Measurements from ENCODE around the gene TNFRSF13B.
"Not testable (repeated sequence)": the region's sequence is repeated elsewhere in the genome, so short reads cannot be mapped to it uniquely, and the experiment has no call there.

Gene TNFRSF13B

DNA sequence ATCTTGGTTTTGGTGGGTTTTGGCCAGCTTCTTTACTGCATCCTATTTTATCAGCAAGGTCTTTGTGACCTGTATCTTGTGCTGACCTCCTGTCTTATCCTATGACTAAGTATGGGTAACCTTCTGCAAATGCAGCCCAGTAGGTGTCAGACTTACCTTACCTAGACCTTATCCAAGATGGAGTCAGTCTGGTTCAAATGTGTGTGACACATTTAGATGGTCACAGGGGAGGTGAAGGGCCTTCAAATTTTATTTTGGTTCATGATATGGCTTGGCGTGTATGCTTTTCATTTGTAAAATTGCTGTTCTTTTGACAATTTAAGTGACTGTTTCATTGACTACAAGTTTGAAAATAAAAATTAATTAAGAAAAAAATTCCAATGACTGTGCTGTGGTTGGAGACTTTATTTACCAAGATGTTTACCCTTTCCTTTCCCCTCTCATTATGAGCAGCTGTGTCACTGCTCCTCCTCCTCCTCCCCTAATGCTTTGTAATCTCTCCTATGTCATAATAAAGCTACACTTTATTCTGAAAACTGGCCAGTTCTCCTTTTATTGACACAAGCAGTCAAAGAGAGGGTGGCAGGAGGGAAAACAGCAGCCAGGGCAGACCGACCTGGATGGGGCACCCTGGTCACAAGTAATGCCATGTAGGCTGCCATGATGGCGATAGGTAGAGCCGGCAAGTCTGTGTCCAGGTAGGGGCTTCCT, 49.4 kb downstream of the TNFRSF13B start:
- H3K79me2 ChIP-seq (ENCODE audit: control insufficient read depth, insufficient read depth, low read length), result no peaks in the 10 kb centered on the region
- DNase-seq, result peak; percentile 47
- H3K4me2 ChIP-seq (ENCODE audit: low read length), result no peak overlapping the region
- no peak overlapping the region for H3K9ac ChIP-seq (ENCODE audit: low read length)
- WGBS (ENCODE audit: extremely low coverage, insufficient coverage, low lambda C conversion rate), result no CpG with 5 or more reads among the region's 4 CpGs
- no peaks in the 10 kb centered on the region for H3K27me3 ChIP-seq (ENCODE audit: insufficient read depth, low read length, poor library complexity)
- H3K23ac ChIP-seq (ENCODE audit: low read length), result no peak overlapping the region
- H3K4me1 ChIP-seq (ENCODE audit: control insufficient read depth, low read depth, low read length), result no peaks in the 10 kb centered on the region
- H3K4ac ChIP-seq (ENCODE audit: low read depth, low read length), result no peak overlapping the region
- H2BK120ac ChIP-seq (ENCODE audit: low read depth, low read length), result no peak overlapping the region
- H2BK15ac ChIP-seq (replicated peaks; ENCODE audit: low read depth), result no peak overlapping the region
- H3K79me1 ChIP-seq (ENCODE audit: low read length), result no peaks in the 10 kb centered on the region
- no peak overlapping the region for H3K56ac ChIP-seq (ENCODE audit: low read length)
- no peaks in the 10 kb centered on the region for H3K36me3 ChIP-seq (ENCODE audit: control insufficient read depth, insufficient read depth, low read length)
- no peak overlapping the region for H3K18ac ChIP-seq (ENCODE audit: low read length)
- H4K8ac ChIP-seq (ENCODE audit: low read depth, low read length), result no peak overlapping the region
- H3K27ac ChIP-seq (ENCODE audit: low read depth, low read length), result no peak overlapping the region
- H2AK5ac ChIP-seq (ENCODE audit: low read length), result no peak overlapping the region
- H4K5ac ChIP-seq (ENCODE audit: low read length), result no peak overlapping the region
- H2BK5ac ChIP-seq (ENCODE audit: low read length), result no peak overlapping the region
- H3K4me3 ChIP-seq (ENCODE audit: low read length), result no peak overlapping the region

DNA sequence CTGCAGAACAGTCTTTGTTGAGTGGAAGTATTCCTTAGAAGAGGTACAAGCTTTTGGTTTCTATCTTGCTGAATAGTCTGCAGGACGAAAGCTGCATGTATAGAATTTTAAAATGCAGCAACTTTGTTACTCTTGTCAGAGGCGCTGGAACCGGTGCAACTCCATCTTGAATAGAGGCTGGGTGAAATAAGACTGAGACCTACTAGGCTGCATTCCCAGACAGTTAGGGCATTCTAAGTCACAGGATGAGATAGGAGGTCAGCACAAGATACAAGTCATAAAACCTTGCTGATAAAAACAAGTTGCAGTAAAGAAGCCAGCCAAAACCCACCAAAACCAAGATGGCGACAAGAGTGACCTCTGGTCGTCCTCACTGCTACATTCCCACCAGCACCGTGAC, 50.5 kb downstream of the TNFRSF13B start:
- H4K8ac ChIP-seq (ENCODE audit: low read depth, low read length); H3K36me3 ChIP-seq (ENCODE audit: control insufficient read depth, insufficient read depth, low read length); H3K4me1 ChIP-seq (ENCODE audit: control insufficient read depth, low read depth, low read length); H3K79me2 ChIP-seq (ENCODE audit: control insufficient read depth, insufficient read depth, low read length); H2BK120ac ChIP-seq (ENCODE audit: low read depth, low read length); H3K79me1 ChIP-seq (ENCODE audit: low read length); H2BK5ac ChIP-seq (ENCODE audit: low read length); H3K56ac ChIP-seq (ENCODE audit: low read length); H4K5ac ChIP-seq (ENCODE audit: low read length); H2AK5ac ChIP-seq (ENCODE audit: low read length); H3K9ac ChIP-seq (ENCODE audit: low read length); H3K4me3 ChIP-seq (ENCODE audit: low read length); H3K18ac ChIP-seq (ENCODE audit: low read length); H3K4ac ChIP-seq (ENCODE audit: low read depth, low read length); H3K27me3 ChIP-seq (ENCODE audit: insufficient read depth, low read length, poor library complexity); H2BK15ac ChIP-seq (replicated peaks; ENCODE audit: low read depth); H3K23ac ChIP-seq (ENCODE audit: low read length); H3K27ac ChIP-seq (ENCODE audit: low read depth, low read length); H3K4me2 ChIP-seq (ENCODE audit: low read length): not testable (repeated sequence)
- peak; percentile 46 for DNase-seq
- no CpG with 5 or more reads among the region's 6 CpGs for WGBS (ENCODE audit: extremely low coverage, insufficient coverage, low lambda C conversion rate)

DNA sequence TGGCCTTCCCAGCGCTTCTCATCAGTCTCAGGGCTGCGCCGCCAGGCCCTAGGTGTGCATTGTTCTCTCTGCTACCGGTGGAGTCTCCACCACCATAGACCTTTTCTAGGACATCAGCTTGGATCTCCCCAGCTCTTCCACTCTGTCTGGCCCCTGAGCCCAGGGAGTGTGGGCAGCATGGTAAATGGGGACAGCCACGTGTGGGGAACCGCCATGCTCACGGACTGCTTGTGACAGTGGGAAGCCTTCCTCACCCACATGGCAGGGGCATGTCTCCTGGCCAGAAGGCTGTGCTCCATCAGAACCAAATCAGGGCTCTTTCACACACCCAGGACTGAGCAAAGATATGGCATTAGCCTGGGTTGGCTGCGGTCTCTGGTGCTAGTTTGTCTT, 51.3 kb downstream of the TNFRSF13B start:
- Histone ChIP-seq H3K4ac (ENCODE audit: low read depth, low read length) (no peak overlapping the region), H3K79me1 (ENCODE audit: low read length) (no peaks in the 10 kb centered on the region), H3K56ac (ENCODE audit: low read length) (no peak overlapping the region), H2BK120ac (ENCODE audit: low read depth, low read length) (no peak overlapping the region), H3K4me2 (ENCODE audit: low read length) (no peak overlapping the region), H3K4me1 (ENCODE audit: control insufficient read depth, low read depth, low read length) (no peaks in the 10 kb centered on the region), H3K27ac (ENCODE audit: low read depth, low read length) (no peak overlapping the region), H2BK5ac (ENCODE audit: low read length) (no peak overlapping the region), H3K27me3 (ENCODE audit: insufficient read depth, low read length, poor library complexity) (no peaks in the 10 kb centered on the region), H3K9ac (ENCODE audit: low read length) (no peak overlapping the region), H3K18ac (ENCODE audit: low read length) (no peak overlapping the region), H4K5ac (ENCODE audit: low read length) (no peak overlapping the region), H2BK15ac (replicated peaks; ENCODE audit: low read depth) (no peak overlapping the region), H3K23ac (ENCODE audit: low read length) (no peak overlapping the region), H2AK5ac (ENCODE audit: low read length) (no peak overlapping the region), H3K4me3 (ENCODE audit: low read length) (no peak overlapping the region), H3K79me2 (ENCODE audit: control insufficient read depth, insufficient read depth, low read length) (no peaks in the 10 kb centered on the region), H4K8ac (ENCODE audit: low read depth, low read length) (no peak overlapping the region), H3K36me3 (ENCODE audit: control insufficient read depth, insufficient read depth, low read length) (no peaks in the 10 kb centered on the region)
- no CpG with 5 or more reads among the region's 8 CpGs for WGBS (ENCODE audit: extremely low coverage, insufficient coverage, low lambda C conversion rate)
- DNase-seq, result no peak

- Histone ChIP-seq H3K4me1 (ENCODE audit: control insufficient read depth, low read depth, low read length) (no peaks in the 10 kb centered on the region), H3K18ac (ENCODE audit: low read length) (no peak overlapping the region), H3K4ac (ENCODE audit: low read depth, low read length) (no peak overlapping the region), H3K79me1 (ENCODE audit: low read length) (no peaks in the 10 kb centered on the region), H3K4me2 (ENCODE audit: low read length) (no peak overlapping the region), H4K5ac (ENCODE audit: low read length) (no peak overlapping the region), H3K9ac (ENCODE audit: low read length) (no peak overlapping the region), H2BK120ac (ENCODE audit: low read depth, low read length) (no peak overlapping the region), H3K4me3 (ENCODE audit: low read length) (no peak overlapping the region), H2BK15ac (replicated peaks; ENCODE audit: low read depth) (no peak overlapping the region), H3K79me2 (ENCODE audit: control insufficient read depth, insufficient read depth, low read length) (no peaks in the 10 kb centered on the region), H2AK5ac (ENCODE audit: low read length) (no peak overlapping the region), H4K8ac (ENCODE audit: low read depth, low read length) (no peak overlapping the region), H3K23ac (ENCODE audit: low read length) (no peak overlapping the region), H3K27me3 (ENCODE audit: insufficient read depth, low read length, poor library complexity) (no peaks in the 10 kb centered on the region), H3K36me3 (ENCODE audit: control insufficient read depth, insufficient read depth, low read length) (no peaks in the 10 kb centered on the region), H3K27ac (ENCODE audit: low read depth, low read length) (no peak overlapping the region), H3K56ac (ENCODE audit: low read length) (no peak overlapping the region), H2BK5ac (ENCODE audit: low read length) (no peak overlapping the region)
- no CpG with 5 or more reads among the region's 15 CpGs for WGBS (ENCODE audit: extremely low coverage, insufficient coverage, low lambda C conversion rate)
- peak; percentile 85 for DNase-seq
These were observed 52.0 kb downstream of the TNFRSF13B start for GRCh38 chr17:16919663-16920627.

- Histone ChIP-seq H3K4ac (ENCODE audit: low read depth, low read length) (no peak overlapping the region), H3K4me1 (ENCODE audit: control insufficient read depth, low read depth, low read length) (no peaks in the 10 kb centered on the region), H3K9ac (ENCODE audit: low read length) (no peak overlapping the region), H3K79me1 (ENCODE audit: low read length) (no peaks in the 10 kb centered on the region), H3K27ac (ENCODE audit: low read depth, low read length) (no peak overlapping the region), H3K27me3 (ENCODE audit: insufficient read depth, low read length, poor library complexity) (no peaks in the 10 kb centered on the region), H2BK120ac (ENCODE audit: low read depth, low read length) (no peak overlapping the region), H2BK5ac (ENCODE audit: low read length) (no peak overlapping the region), H2AK5ac (ENCODE audit: low read length) (no peak overlapping the region), H3K4me3 (ENCODE audit: low read length) (no peak overlapping the region), H3K79me2 (ENCODE audit: control insufficient read depth, insufficient read depth, low read length) (no peaks in the 10 kb centered on the region), H3K23ac (ENCODE audit: low read length) (no peak overlapping the region), H3K36me3 (ENCODE audit: control insufficient read depth, insufficient read depth, low read length) (no peaks in the 10 kb centered on the region), H4K8ac (ENCODE audit: low read depth, low read length) (no peak overlapping the region), H4K5ac (ENCODE audit: low read length) (no peak overlapping the region), H3K18ac (ENCODE audit: low read length) (no peak overlapping the region), H2BK15ac (replicated peaks; ENCODE audit: low read depth) (no peak overlapping the region), H3K4me2 (ENCODE audit: low read length) (no peak overlapping the region), H3K56ac (ENCODE audit: low read length) (no peak overlapping the region)
- DNase-seq, result no peak
- WGBS (ENCODE audit: extremely low coverage, insufficient coverage, low lambda C conversion rate), result no CpG with 5 or more reads among the region's 6 CpGs
These were observed 53.5 kb downstream of the TNFRSF13B start for GRCh38 chr17:16918443-16918842.
